CD14-positive monocyte (primary cell): ENCODE data around the gene P2RY14. TPM values are rescaled to one million over a fixed set of nuclear protein-coding genes. Genes with fewer than 3 reads are reported as not detected.

Source experiments
- DNase-seq, 3 donors: peaks; one replicate each; pipeline ENCODE4 v3.0.0-alpha.2; 2011 to 2022
- H2AFZ ChIP-seq: 2 replicates; pipeline ENCODE4 v1.6.0; 2012; ENCODE audit warnings: mild to moderate bottlenecking, low read depth, low read length, inconsistent platforms; ENCODE audit not compliant: insufficient read depth, poor library complexity, severe bottlenecking
- H3K27ac ChIP-seq, 2 donors: 1 replicate in 1 of 2; 2 replicates in 1 of 2; pipeline ENCODE4 v1.5.1; 2012 to 2013; ENCODE audit warnings: low read length in 2 of 2, control low read depth in 1 of 2, inconsistent platforms in 1 of 2, low read depth in 1 of 2, mild to moderate bottlenecking in 1 of 2
- H3K27me3 ChIP-seq, 2 donors: one replicate each; pipeline versions ENCODE4 v1.6.0 to v1.6.1; 2011 to 2013; ENCODE audit warnings: low read length in 2 of 2; ENCODE audit not compliant: control insufficient read depth in 2 of 2, insufficient read depth in 2 of 2
- H3K36me3 ChIP-seq, 2 donors: replicated peaks in 1 of 2; 1 replicate in 1 of 2; 2 replicates in 1 of 2; pipeline versions ENCODE4 v1.5.1 to v1.6.1; 2012 to 2013; ENCODE audit warnings: low read length in 2 of 2, control low read depth in 1 of 2, inconsistent platforms in 1 of 2, mild to moderate bottlenecking in 1 of 2; ENCODE audit not compliant: insufficient read depth in 2 of 2, control insufficient read depth in 1 of 2
- H3K4me1 ChIP-seq, 2 donors: 1 replicate in 1 of 2; 2 replicates in 1 of 2; pipeline versions ENCODE4 v1.5.1 to v1.6.1; 2012 to 2013; ENCODE audit warnings: low read length in 2 of 2, control low read depth in 1 of 2, inconsistent platforms in 1 of 2, mild to moderate bottlenecking in 1 of 2, moderate library complexity in 1 of 2; ENCODE audit not compliant: insufficient read depth in 2 of 2, control insufficient read depth in 1 of 2
- H3K4me2 ChIP-seq: replicated peaks from 2 replicates; pipeline ENCODE3; 2012; ENCODE audit warnings: low read length, moderate library complexity, mild to moderate bottlenecking; ENCODE audit not compliant: poor library complexity, severe bottlenecking; ENCODE audit errors: extremely low read depth
- H3K4me3 ChIP-seq, 3 experiments: fragments of 200-600 bp in 1 of 3; sonication (generic) in 1 of 3; replicated peaks in 1 of 3; 1 replicate in 2 of 3; 2 replicates in 1 of 3; pipeline ENCODE4 v1.5.1; 2011 to 2013; ENCODE audit warnings: low read length in 3 of 3, mild to moderate bottlenecking in 3 of 3, control low read depth in 2 of 3, low read depth in 2 of 3, inconsistent platforms in 1 of 3, moderate library complexity in 1 of 3
- H3K79me2 ChIP-seq: 2 replicates; pipeline ENCODE4 v1.6.0; 2012; ENCODE audit warnings: mild to moderate bottlenecking, control low read depth, inconsistent platforms, low read length, moderate library complexity; ENCODE audit not compliant: insufficient read depth
- H3K9ac ChIP-seq: 2 replicates; pipeline ENCODE4 v1.6.0; 2017; ENCODE audit warnings: low read length, mild to moderate bottlenecking; ENCODE audit not compliant: insufficient read depth, poor library complexity, severe bottlenecking
- H3K9me3 ChIP-seq, 2 donors: replicated peaks in 1 of 2; 1 replicate in 1 of 2; 2 replicates in 1 of 2; pipeline versions ENCODE4 v1.5.1 to v1.6.1; 2012 to 2013; ENCODE audit warnings: low read length in 2 of 2, control low read depth in 1 of 2; ENCODE audit not compliant: control insufficient read depth in 1 of 2, insufficient read depth in 1 of 2
- H4K20me1 ChIP-seq: 2 replicates; pipeline ENCODE4 v1.6.0; 2012; ENCODE audit warnings: mild to moderate bottlenecking, low read length, control low read depth, moderate library complexity; ENCODE audit not compliant: insufficient read depth
- H3K27ac Mint-ChIP-seq, 7 donors: one replicate each; pipeline ENCODE4 v1.8.0; 2020; ENCODE audit warnings: mild to moderate bottlenecking in 7 of 7, mixed read lengths in 7 of 7, moderate library complexity in 6 of 7, inconsistent platforms in 2 of 7
- H3K27me3 Mint-ChIP-seq, 3 donors: one replicate each; pipeline ENCODE4 v1.8.0; 2021 to 2022; ENCODE audit warnings: low read depth in 3 of 3, mild to moderate bottlenecking in 3 of 3, mixed read lengths in 3 of 3, moderate library complexity in 3 of 3, inconsistent platforms in 1 of 3
- H3K36me3 Mint-ChIP-seq, 2 donors: one replicate each; pipeline ENCODE4 v1.8.0; 2020; ENCODE audit warnings: mixed read lengths in 2 of 2, inconsistent platforms in 1 of 2, mild to moderate bottlenecking in 1 of 2
- H3K4me1 Mint-ChIP-seq: one replicate; pipeline ENCODE4 v1.8.0; 2020; ENCODE audit warnings: mild to moderate bottlenecking, mixed read lengths
- H3K4me3 Mint-ChIP-seq, 2 donors: one replicate each; pipeline ENCODE4 v1.8.0; 2020; ENCODE audit warnings: mild to moderate bottlenecking in 2 of 2, mixed read lengths in 2 of 2, moderate library complexity in 1 of 2
- H3K9me3 Mint-ChIP-seq, 7 donors: one replicate each; pipeline ENCODE4 v1.8.0; 2020 to 2022; ENCODE audit warnings: mixed read lengths in 7 of 7, mild to moderate bottlenecking in 6 of 7, moderate library complexity in 6 of 7, inconsistent platforms in 2 of 7
- WGBS: methylation state at CpG from one replicate; pipeline ENCODE4 v1.1.5; 2013; ENCODE audit warnings: missing lambda C conversion rate; ENCODE audit not compliant: insufficient coverage; 5-methylcytosine and 5-hydroxymethylcytosine counted together
- intact Hi-C, 2 donors: fragments of 100-400 bp; cut with micrococcal nuclease; formaldehyde crosslinking; loops; one replicate each; pipeline versions ENCODE4 v1.15.0 to v1.15.1; 2023
- polyA plus RNA-seq, 3 donors: library from polyadenylated mRNA; depleted of rRNA in 1 of 3; unstranded in 2 of 3; stranded (reverse) in 1 of 3; fragments of 300-500 nt in 2 of 3; fragments of >200 nt in 1 of 3; fragmentation: Illumina TruSeq in 2 of 3; gene quantifications; 1 replicate in 2 of 3; 2 replicates in 1 of 3; pipeline ENCODE4 v1.2.3, GENCODE V29; 2012 to 2021
- TF ChIP-seq, protein P1 (sequence below): fragments of 200-600 bp; IDR thresholded peaks from one replicate; pipeline ENCODE4 v1.8.0; 2022; ENCODE audit warnings: antibody characterized with exemption, mild to moderate bottlenecking

Gene P2RY14
- polyA plus RNA-seq, 3 donors, result 0.20 to 0.67 (median 0.50) TPM

DNA sequence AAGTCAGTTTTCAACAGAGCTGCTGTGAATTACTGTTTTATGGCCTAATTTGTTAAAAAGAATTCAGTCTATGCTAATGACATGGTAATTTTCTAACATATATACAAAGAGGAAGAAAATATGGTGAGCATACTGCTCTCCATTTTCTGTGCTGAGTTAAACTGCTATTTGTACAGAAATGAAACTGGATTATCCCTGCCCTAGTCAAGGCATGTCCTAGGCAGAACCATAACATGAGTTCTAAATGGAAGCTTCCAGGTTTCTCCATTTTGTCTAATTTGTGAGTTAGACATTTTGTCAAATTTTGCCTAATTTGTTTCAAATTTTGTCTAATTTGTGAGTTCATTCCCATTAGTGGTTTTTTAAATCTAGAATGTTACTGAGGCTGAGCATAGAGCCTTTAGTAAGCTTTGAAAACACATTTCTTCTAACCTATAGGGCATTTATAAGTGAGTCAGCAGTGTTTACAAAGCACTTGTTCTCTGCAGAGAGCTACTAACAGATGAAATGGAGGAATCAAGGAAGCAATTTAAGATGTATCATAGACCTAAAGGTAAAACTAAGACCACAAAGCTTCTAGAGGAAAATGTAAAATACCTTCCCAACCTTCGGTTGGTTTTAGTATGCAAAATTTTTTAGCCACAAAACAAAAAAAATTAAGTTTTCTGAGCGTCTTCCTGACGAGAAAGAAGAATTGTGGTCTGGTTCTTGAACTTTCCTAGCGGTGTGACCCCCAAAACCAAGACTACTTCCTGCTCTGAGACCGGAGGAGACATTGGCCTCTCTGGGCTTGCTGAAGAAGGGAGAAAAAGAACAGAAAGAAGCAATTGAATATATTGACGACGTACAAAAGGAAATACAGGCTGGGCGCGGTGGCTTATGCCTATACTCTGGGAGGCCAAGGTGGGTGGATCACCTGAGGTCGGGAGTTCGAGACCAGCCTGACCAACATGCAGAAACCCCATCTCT is 9.8 kb downstream of the P2RY14 start:
- H3K4me1 ChIP-seq, result peaks cover 21 to 23% of the 10 kb centered on the region in 2 donors
- WGBS, result 60% methylated on average over 1 of the region's 11 CpGs
- intact Hi-C loops, result no loop called here
- H3K27ac ChIP-seq, result no peak overlapping the region
- no peaks in the 10 kb centered on the region for H3K79me2 ChIP-seq
- Mint-ChIP-seq H3K4me1 (peaks cover 22% of the 10 kb centered on the region), H3K27ac (peak overlapping the region in 2 of 7 donors; percentile 14 to 42), H3K9me3 (no peaks in the 10 kb centered on the region), H3K4me3 (no peak overlapping the region), H3K27me3 (peaks cover 0 to 13% (median 2%) of the 10 kb centered on the region in 3 donors), H3K36me3 (no peaks in the 10 kb centered on the region)
- H3K9me3 ChIP-seq, result no peaks in the 10 kb centered on the region
- H3K36me3 ChIP-seq, result no peaks in the 10 kb centered on the region
- H3K9ac ChIP-seq, result no peak overlapping the region
- H3K4me2 ChIP-seq, result no peak overlapping the region
- H3K27me3 ChIP-seq, result no peaks in the 10 kb centered on the region
- no peaks in the 10 kb centered on the region for H4K20me1 ChIP-seq
- H2AFZ ChIP-seq, result no peak overlapping the region
- no peak overlapping the region for H3K4me3 ChIP-seq
- TF ChIP-seq, protein P1, sequence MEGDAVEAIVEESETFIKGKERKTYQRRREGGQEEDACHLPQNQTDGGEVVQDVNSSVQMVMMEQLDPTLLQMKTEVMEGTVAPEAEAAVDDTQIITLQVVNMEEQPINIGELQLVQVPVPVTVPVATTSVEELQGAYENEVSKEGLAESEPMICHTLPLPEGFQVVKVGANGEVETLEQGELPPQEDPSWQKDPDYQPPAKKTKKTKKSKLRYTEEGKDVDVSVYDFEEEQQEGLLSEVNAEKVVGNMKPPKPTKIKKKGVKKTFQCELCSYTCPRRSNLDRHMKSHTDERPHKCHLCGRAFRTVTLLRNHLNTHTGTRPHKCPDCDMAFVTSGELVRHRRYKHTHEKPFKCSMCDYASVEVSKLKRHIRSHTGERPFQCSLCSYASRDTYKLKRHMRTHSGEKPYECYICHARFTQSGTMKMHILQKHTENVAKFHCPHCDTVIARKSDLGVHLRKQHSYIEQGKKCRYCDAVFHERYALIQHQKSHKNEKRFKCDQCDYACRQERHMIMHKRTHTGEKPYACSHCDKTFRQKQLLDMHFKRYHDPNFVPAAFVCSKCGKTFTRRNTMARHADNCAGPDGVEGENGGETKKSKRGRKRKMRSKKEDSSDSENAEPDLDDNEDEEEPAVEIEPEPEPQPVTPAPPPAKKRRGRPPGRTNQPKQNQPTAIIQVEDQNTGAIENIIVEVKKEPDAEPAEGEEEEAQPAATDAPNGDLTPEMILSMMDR, result no peak
- no peak for DNase-seq

DNA sequence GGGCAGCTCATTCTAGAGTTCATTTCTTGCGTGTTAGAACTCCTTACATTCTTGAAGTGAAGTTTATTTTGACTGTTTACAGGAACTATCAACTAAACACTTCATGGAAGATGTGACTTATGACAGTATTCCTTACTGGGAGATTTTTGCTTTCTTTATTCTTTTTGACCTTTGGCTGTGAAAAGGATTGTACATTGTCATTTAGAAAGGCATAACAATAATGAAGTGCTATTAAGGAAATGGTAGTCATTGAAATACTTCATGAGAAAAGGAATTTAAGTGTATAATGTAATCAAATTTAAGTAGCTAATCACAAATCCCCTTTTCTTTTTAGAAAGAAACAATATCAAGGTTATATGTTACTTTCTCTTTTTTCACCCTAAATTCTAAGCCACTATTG is 11.3 kb downstream of the P2RY14 start:
- Histone ChIP-seq H3K4me3 (no peak overlapping the region), H3K79me2 (no peaks in the 10 kb centered on the region), H3K27ac (no peak overlapping the region), H2AFZ (no peak overlapping the region), H3K27me3 (no peaks in the 10 kb centered on the region), H4K20me1 (no peaks in the 10 kb centered on the region), H3K9ac (no peak overlapping the region), H3K9me3 (no peaks in the 10 kb centered on the region), H3K4me1 (peaks cover 21 to 23% of the 10 kb centered on the region in 2 donors), H3K36me3 (no peaks in the 10 kb centered on the region), H3K4me2 (no peak overlapping the region)
- Mint-ChIP-seq H3K4me3 (no peak overlapping the region), H3K36me3 (no peaks in the 10 kb centered on the region), H3K27ac (peak overlapping the region in 2 of 7 donors; percentile 90 to 97), H3K27me3 (peaks cover 0 to 13% (median 2%) of the 10 kb centered on the region in 3 donors), H3K9me3 (no peaks in the 10 kb centered on the region), H3K4me1 (peaks cover 22% of the 10 kb centered on the region)
- WGBS, result no CpG with 5 or more reads among the region's 1 CpG
- no peak for DNase-seq
- intact Hi-C loops, result no loop called here
- TF ChIP-seq, protein P1, result no peak
